Activated naive CD4-positive, alpha-beta T cell treated with anti-CD3 and anti-CD28 coated beads, Interleukin-2, amount 50 U/mL, for 24 hours (primary cell): ENCODE results near the gene OR10A4.

Experiments
- H3K27ac Mint-ChIP-seq: one replicate; pipeline ENCODE4 v1.8.0; 2021; ENCODE audit warnings: mild to moderate bottlenecking, mixed read lengths
- H3K27me3 Mint-ChIP-seq: one replicate; pipeline ENCODE4 v1.8.0; 2021; ENCODE audit warnings: mixed read lengths
- H3K36me3 Mint-ChIP-seq: one replicate; pipeline ENCODE4 v1.8.0; 2021; ENCODE audit warnings: mixed read lengths
- H3K4me1 Mint-ChIP-seq: one replicate; pipeline ENCODE4 v1.8.0; 2021; ENCODE audit warnings: mixed read lengths
- H3K4me3 Mint-ChIP-seq: one replicate; pipeline ENCODE4 v1.8.0; 2021; ENCODE audit warnings: mild to moderate bottlenecking, mixed read lengths
- H3K9me3 Mint-ChIP-seq: one replicate; pipeline ENCODE4 v1.8.0; 2021; ENCODE audit warnings: mixed read lengths

OR10A4 gene

GRCh38 chr11:6925636-6926207 is 49.3 kb downstream of the OR10A4 start:
- H3K9me3 Mint-ChIP-seq: no peaks in the 10 kb centered on the region
- H3K27ac Mint-ChIP-seq: no peak overlapping the region
- peaks cover 12% of the 10 kb centered on the region for H3K4me1 Mint-ChIP-seq
- H3K27me3 Mint-ChIP-seq: peaks cover 41% of the 10 kb centered on the region
- H3K4me3 Mint-ChIP-seq: peak overlapping the region; percentile 73
- peaks cover 2% of the 10 kb centered on the region for H3K36me3 Mint-ChIP-seq

GRCh38 chr11:6926208-6927029 is 50.0 kb downstream of the OR10A4 start, which contains the start of gene ZNF215:
Gene ZNF215, plus strand, starts transcription at chr11:6926426. Its CDS starts 5,847 bp downstream, at chr11:6932273.
- H3K36me3 Mint-ChIP-seq: no peaks in the 10 kb centered on the region
- no peaks in the 10 kb centered on the region for H3K9me3 Mint-ChIP-seq
- no peak within 1 kb of the TSS for H3K27ac Mint-ChIP-seq
- peaks cover 38% of the 10 kb centered on the region for H3K27me3 Mint-ChIP-seq
- H3K4me3 Mint-ChIP-seq: peak within 1 kb of the TSS; percentile 73
- peaks cover 12% of the 10 kb centered on the region for H3K4me1 Mint-ChIP-seq

- H3K36me3 Mint-ChIP-seq: no peaks in the 10 kb centered on the region
- peak overlapping the region; percentile 57 for H3K4me3 Mint-ChIP-seq
- peaks cover 12% of the 10 kb centered on the region for H3K4me1 Mint-ChIP-seq
- peaks cover 37% of the 10 kb centered on the region for H3K27me3 Mint-ChIP-seq
- no peaks in the 10 kb centered on the region for H3K9me3 Mint-ChIP-seq
- H3K27ac Mint-ChIP-seq: no peak overlapping the region
Measured at GRCh38 chr11:6927030-6927617, 50.7 kb downstream of the OR10A4 start.
